OCI-LY3 (cell line): Measurements from ENCODE around the gene IFT57.

Experiments
- CTCF ChIP-seq: fragments of 200-600, 300-600 bp; sonication (generic); IDR thresholded peaks from 2 replicates; pipeline ENCODE4 v1.5.1; 2014; ENCODE audit warnings: antibody characterized with exemption, low read length, low read depth
- EZH2phosphoT487 ChIP-seq: fragments of 200-600 bp; shearing (Covaris generic); IDR thresholded peaks from 2 replicates; pipeline ENCODE4 v1.6.1; 2018; ENCODE audit warnings: antibody characterized with exemption, mixed run types, low read depth

- TF ChIP-seq CTCF (no peak), EZH2phosphoT487 (no peak)
These were observed 111.3 kb downstream of the IFT57 start for GRCh38 chr3:108110934-108111333.
